ENCODE results near the gene ANGEL2. TPM values are rescaled to one million over a fixed set of nuclear protein-coding genes. Genes with fewer than 3 reads are reported as not detected.

Gene ANGEL2
- total RNA-seq, 4 donors from 2014 or later: 37.1 to 79.9 (median 59.4) TPM

DNA sequence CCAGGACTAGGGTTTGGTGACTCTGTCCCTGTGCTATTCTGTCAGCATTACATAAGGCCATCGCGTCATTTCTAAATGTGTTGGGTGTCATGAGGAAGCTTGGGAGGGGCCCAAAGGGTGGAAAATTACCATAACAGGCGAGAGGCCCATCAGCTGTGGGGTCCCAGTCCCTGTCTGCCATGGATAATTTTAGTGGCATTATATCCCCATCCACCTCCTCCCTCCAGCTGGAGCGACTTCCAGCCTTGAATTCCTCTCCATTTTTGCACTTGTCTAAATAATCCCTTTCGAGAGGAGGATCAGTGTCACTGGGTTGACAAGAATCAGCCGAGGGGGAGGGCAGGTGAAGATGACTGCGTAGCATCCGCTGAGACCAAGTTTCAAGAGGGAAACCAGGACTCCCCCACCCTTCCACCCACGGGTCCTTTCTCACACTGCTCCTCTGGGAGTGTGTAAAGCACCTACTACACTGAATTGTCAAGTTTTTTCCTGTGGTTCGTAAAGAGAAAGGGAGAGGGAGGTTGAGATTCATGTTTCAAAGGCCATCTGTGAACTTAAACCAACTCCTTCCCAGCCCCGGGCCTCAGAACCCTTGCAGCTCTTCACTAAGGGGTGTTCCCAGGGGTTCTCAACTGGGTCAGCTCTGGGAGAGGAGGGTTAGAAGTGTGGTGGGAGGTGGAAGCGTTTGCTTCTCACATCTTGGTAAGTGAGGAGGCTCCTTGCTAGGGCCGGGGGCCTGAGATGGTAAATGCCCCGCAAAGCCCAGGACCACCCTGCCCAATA is 36.1 kb downstream of the ANGEL2 start:
- H3K27me3 ChIP-seq: no peaks in the 10 kb centered on the region
- H3K36me3 ChIP-seq: no peaks in the 10 kb centered on the region
- TF ChIP-seq POLR2A (IDR thresholded peaks at IDR 0.05): no peak
- TF ChIP-seq, protein P1, sequence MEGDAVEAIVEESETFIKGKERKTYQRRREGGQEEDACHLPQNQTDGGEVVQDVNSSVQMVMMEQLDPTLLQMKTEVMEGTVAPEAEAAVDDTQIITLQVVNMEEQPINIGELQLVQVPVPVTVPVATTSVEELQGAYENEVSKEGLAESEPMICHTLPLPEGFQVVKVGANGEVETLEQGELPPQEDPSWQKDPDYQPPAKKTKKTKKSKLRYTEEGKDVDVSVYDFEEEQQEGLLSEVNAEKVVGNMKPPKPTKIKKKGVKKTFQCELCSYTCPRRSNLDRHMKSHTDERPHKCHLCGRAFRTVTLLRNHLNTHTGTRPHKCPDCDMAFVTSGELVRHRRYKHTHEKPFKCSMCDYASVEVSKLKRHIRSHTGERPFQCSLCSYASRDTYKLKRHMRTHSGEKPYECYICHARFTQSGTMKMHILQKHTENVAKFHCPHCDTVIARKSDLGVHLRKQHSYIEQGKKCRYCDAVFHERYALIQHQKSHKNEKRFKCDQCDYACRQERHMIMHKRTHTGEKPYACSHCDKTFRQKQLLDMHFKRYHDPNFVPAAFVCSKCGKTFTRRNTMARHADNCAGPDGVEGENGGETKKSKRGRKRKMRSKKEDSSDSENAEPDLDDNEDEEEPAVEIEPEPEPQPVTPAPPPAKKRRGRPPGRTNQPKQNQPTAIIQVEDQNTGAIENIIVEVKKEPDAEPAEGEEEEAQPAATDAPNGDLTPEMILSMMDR (IDR thresholded peaks at IDR 0.05): no peak
- DNase-seq: no peak
- intact Hi-C loops (cut with DNase I; ENCODE audit: low total_unique reads): no loop called here
- H3K9me3 ChIP-seq: no peaks in the 10 kb centered on the region
- no peak overlapping the region for H3K4me3 ChIP-seq
- H3K27ac ChIP-seq: no peak overlapping the region
- peaks cover 0 to 7% of the 10 kb centered on the region in 2 donors for H3K4me1 ChIP-seq

DNA sequence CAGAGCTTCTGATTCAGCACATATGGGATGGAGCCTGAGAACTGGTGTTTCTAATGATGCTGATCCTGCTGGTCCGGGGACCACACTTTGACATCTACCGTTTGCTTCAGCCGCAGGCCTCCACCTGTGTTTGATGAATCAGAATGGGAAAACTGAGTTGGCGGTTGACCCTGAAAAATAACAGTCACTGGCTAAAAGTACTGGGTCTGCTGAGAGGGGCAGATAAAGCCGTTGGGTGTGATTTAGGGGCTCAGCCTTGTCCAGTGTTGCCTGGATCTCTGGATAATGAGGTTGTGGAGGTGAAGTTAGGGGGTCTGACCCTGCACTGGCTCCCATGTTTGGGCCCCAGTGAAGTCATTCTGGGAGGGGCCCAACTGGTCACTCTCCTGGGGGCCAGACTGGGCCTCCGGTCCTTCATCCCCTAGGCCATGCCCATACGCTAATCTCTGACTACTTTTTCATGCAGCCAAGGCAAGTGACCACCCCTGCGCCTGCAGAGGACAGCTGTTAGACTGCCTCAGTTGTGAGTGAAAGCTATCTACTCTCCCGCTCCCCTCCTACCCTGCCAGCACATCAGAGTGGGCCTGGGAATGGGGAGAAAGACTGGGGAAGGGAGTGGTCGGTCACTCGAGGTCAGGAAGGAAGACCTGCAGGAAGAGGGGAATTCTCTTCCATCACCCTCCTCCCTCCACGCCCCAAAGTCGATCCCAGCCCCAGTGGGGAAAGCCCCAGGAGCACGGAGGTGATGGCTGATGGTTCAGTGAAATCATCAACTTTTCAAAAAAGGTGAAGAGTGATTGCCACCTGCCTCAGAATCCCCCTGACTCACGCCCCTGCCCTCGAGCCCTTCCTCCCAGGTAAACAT is 37.7 kb downstream of the ANGEL2 start:
- Histone ChIP-seq H3K27ac (no peak overlapping the region), H3K9me3 (no peaks in the 10 kb centered on the region), H3K4me3 (no peak overlapping the region), H3K36me3 (no peaks in the 10 kb centered on the region), H3K27me3 (no peaks in the 10 kb centered on the region), H3K4me1 (peaks cover 0 to 7% of the 10 kb centered on the region in 2 donors)
- TF ChIP-seq, protein P1 (IDR thresholded peaks at IDR 0.05): no peak
- no peak for TF ChIP-seq POLR2A (IDR thresholded peaks at IDR 0.05)
- DNase-seq: no peak
- intact Hi-C loops (cut with DNase I; ENCODE audit: low total_unique reads): no loop called here

DNA sequence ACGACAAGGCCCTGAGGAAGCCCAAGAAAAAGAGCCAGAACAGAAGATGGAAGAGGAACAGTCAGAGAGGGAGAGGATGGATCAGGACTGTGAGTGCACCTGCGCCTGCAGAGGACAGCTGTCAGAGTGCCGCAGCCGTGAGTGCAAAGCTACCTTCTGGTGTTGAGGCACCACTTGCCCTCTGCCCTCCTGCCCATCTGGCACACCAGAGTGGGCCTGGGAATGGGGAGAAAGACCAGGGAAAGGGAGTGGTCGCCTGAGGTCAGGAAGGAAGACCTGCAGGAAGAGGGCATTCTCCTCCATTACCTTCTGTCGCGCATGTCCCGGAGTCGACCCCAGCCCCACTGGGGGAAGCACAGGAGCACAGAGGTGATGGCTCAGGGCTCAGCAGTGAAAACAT is 39.1 kb downstream of the ANGEL2 start:
- Histone ChIP-seq H3K27ac (no peak overlapping the region), H3K4me3 (no peak overlapping the region), H3K27me3 (no peaks in the 10 kb centered on the region), H3K36me3 (no peaks in the 10 kb centered on the region), H3K4me1 (peaks cover 0 to 7% of the 10 kb centered on the region in 2 donors), H3K9me3 (no peaks in the 10 kb centered on the region)
- no peak for DNase-seq
- intact Hi-C loops (cut with DNase I; ENCODE audit: low total_unique reads): no loop called here
- TF ChIP-seq, protein P1 (IDR thresholded peaks at IDR 0.05): no peak
- no peak for TF ChIP-seq POLR2A (IDR thresholded peaks at IDR 0.05)

DNA sequence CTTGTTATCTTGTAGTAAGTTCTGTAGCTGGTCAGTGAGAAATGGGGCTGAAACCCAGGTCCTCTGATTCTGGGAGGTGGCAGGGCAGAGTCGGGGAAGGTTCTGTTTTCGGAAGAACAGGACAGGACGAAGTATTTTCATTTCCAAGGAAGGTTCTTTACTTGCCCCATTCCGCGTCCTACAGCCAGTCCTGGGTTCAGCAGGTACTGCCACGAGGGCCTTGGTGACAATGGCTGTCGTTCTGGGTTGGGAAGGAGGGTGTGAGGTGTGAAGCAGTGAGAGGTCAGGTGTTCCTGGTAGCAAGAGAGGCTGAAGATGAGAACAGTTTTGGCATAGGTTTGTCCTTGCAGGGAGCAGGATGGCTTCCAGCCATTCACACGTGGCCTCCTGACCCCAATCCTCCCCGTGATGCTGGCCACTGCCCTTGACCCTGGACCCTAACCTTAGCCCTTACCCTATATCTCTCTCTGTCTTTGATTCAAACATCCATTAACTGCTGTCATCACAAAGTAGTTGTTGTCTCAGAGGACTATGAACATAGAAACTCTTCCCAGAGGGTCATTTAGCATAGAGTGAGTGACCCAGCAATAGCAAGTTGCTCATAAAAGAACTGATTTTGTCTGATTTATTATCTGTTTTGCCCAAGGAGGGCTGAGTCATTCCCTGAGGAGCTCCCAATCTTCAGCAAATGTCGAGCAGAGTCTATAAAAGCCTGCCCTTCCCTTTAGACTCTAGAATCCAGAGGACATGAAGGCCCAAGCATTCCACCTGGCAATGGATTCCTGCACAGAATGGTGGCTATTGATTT is 40.4 kb downstream of the ANGEL2 start:
- Histone ChIP-seq H3K9me3 (no peaks in the 10 kb centered on the region), H3K36me3 (no peaks in the 10 kb centered on the region), H3K4me1 (no peaks in the 10 kb centered on the region), H3K27me3 (no peaks in the 10 kb centered on the region), H3K27ac (peak overlapping the region; percentile 44 to 55), H3K4me3 (no peak overlapping the region)
- DNase-seq: peak in 1 of 2 donors; percentile 39
- intact Hi-C loops (cut with DNase I; ENCODE audit: low total_unique reads): no loop called here
- TF ChIP-seq, protein P1 (IDR thresholded peaks at IDR 0.05): no peak
- no peak for TF ChIP-seq POLR2A (IDR thresholded peaks at IDR 0.05)

Measured in uterus (tissue), 4 donors.